Stimulated activated naive B cell treated with anti-CD40 and anti-IgM and Interleukin-4, amounts not matched to agents 10 μg/mL and 1 μg/mL and 100 μg/mL, for 72 hours (primary cell): Measurements from ENCODE around the gene SPRR1B.

Experiments
- ATAC-seq, 2 donors: fragments of 150-1000 bp; cut with Tn5 transposase; replicated peaks; 2 replicates each; pipeline ENCODE4 v1.10.0; 2021; ENCODE audit warnings: moderate library complexity in 1 of 2
- DNase-seq: peaks from one replicate; pipeline ENCODE4 v3.0.0; 2021
- H3K27ac Mint-ChIP-seq: one replicate; pipeline ENCODE4 v1.8.0; 2022; ENCODE audit warnings: mild to moderate bottlenecking, mixed read lengths
- H3K27me3 Mint-ChIP-seq, 2 donors: one replicate each; pipeline ENCODE4 v1.8.0; 2022; ENCODE audit warnings: mixed read lengths in 2 of 2
- H3K36me3 Mint-ChIP-seq, 2 donors: one replicate each; pipeline ENCODE4 v1.8.0; 2022; ENCODE audit warnings: mixed read lengths in 2 of 2, mild to moderate bottlenecking in 1 of 2
- H3K4me1 Mint-ChIP-seq, 2 donors: one replicate each; pipeline ENCODE4 v1.8.0; 2022; ENCODE audit warnings: mixed read lengths in 2 of 2, mild to moderate bottlenecking in 1 of 2
- H3K4me3 Mint-ChIP-seq, 2 donors: one replicate each; pipeline ENCODE4 v1.8.0; 2022; ENCODE audit warnings: mild to moderate bottlenecking in 2 of 2, mixed read lengths in 2 of 2, moderate library complexity in 1 of 2
- H3K9me3 Mint-ChIP-seq, 2 donors: one replicate each; pipeline ENCODE4 v1.8.0; 2022; ENCODE audit warnings: mixed read lengths in 2 of 2, mild to moderate bottlenecking in 1 of 2

The SPRR1B gene

GRCh38 chr1:153058826-153059784 lies 28.1 kb downstream of the SPRR1B start:
- DNase-seq (no peak), ATAC-seq (no peak)
- Mint-ChIP-seq H3K4me1 (no peaks in the 10 kb centered on the region), H3K27me3 (peaks cover 32 to 33% of the 10 kb centered on the region in 2 donors), H3K9me3 (no peaks in the 10 kb centered on the region), H3K4me3 (no peak overlapping the region), H3K36me3 (no peaks in the 10 kb centered on the region), H3K27ac (no peak overlapping the region)

- DNase-seq (no peak), ATAC-seq (no peak)
- Mint-ChIP-seq H3K4me1 (no peaks in the 10 kb centered on the region), H3K36me3 (peaks cover 0 to 3% of the 10 kb centered on the region in 2 donors), H3K27me3 (peaks cover 27 to 40% of the 10 kb centered on the region in 2 donors), H3K27ac (no peak overlapping the region), H3K4me3 (no peak overlapping the region), H3K9me3 (peaks cover 0 to 5% of the 10 kb centered on the region in 2 donors)
These were observed 39.2 kb downstream of the SPRR1B start for GRCh38 chr1:153070243-153070642.

GRCh38 chr1:153071511-153071910 lies 40.5 kb downstream of the SPRR1B start, which contains the start of gene SPRR2B:
Gene SPRR2B (minus strand): TSS chr1:153071611. CDS start chr1:153070839, 772 bp downstream.
- Mint-ChIP-seq H3K4me3 (no peak within 1 kb of the TSS), H3K36me3 (peaks cover 0 to 3% of the 10 kb centered on the region in 2 donors), H3K4me1 (no peaks in the 10 kb centered on the region), H3K27ac (no peak within 1 kb of the TSS), H3K9me3 (peaks cover 0 to 5% of the 10 kb centered on the region in 2 donors), H3K27me3 (peaks cover 22 to 38% of the 10 kb centered on the region in 2 donors)
- no peak for ATAC-seq
- DNase-seq: no peak

GRCh38 chr1:153072806-153073726 lies 42.1 kb downstream of the SPRR1B start:
- Mint-ChIP-seq H3K9me3 (peaks cover 0 to 2% of the 10 kb centered on the region in 2 donors), H3K4me3 (no peak overlapping the region), H3K36me3 (no peaks in the 10 kb centered on the region), H3K27me3 (peaks cover 13 to 24% of the 10 kb centered on the region in 2 donors), H3K27ac (no peak overlapping the region), H3K4me1 (no peaks in the 10 kb centered on the region)
- DNase-seq (no peak), ATAC-seq (no peak)

GRCh38 chr1:153081736-153082135 lies 50.7 kb downstream of the SPRR1B start:
- no peak overlapping the region for H3K27ac Mint-ChIP-seq
- H3K4me3 Mint-ChIP-seq: no peak overlapping the region
- peaks cover 9 to 12% of the 10 kb centered on the region in 2 donors for H3K9me3 Mint-ChIP-seq
- peaks cover 24 to 50% of the 10 kb centered on the region in 2 donors for H3K27me3 Mint-ChIP-seq
- DNase-seq (no peak), ATAC-seq (no peak)
- no peaks in the 10 kb centered on the region for H3K36me3 Mint-ChIP-seq
- H3K4me1 Mint-ChIP-seq: no peaks in the 10 kb centered on the region
